Activated naive CD4-positive, alpha-beta T cell treated with Interleukin-2 at 50 U/mL for 16 hours (primary cell): ENCODE data around the gene PTRH2.
"Not testable (repeated sequence)": the region's sequence is repeated elsewhere in the genome, so short reads cannot be mapped to it uniquely, and the experiment has no call there.

Source experiments
- DNase-seq: peaks from one replicate; pipeline ENCODE4 v3.0.0-alpha.2; 2020

Gene PTRH2

GRCh38 chr17:59666235-59666634 is 41.0 kb downstream of the PTRH2 start:
- no peak for DNase-seq

DNA sequence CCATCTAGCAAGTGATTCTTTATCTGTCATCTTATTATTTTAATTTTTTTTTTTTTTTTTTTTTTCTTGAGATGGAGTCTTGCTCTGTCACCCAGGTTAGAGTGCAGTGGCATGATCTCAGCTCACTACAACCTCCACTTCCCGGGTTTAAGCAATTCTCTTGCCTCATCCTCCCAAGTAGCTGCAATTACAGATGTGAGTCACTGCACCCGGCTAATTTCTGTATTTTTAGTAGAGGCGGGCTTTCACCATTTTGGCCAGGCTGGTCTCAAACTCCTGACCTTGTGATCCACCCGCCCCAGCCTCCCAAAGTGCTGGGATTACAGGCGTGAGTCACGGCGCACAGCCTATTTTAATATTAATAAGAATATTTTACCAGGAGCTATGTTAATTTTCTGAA is 50.6 kb downstream of the PTRH2 start:
- DNase-seq, result not testable (repeated sequence)

- DNase-seq, result no peak
These were observed 55.1 kb downstream of the PTRH2 start for GRCh38 chr17:59652119-59652518.

- DNase-seq, result no peak
These were observed 55.9 kb downstream of the PTRH2 start for GRCh38 chr17:59651346-59651745.

- no peak for DNase-seq
These were observed 56.6 kb downstream of the PTRH2 start for GRCh38 chr17:59650642-59651041.

DNA sequence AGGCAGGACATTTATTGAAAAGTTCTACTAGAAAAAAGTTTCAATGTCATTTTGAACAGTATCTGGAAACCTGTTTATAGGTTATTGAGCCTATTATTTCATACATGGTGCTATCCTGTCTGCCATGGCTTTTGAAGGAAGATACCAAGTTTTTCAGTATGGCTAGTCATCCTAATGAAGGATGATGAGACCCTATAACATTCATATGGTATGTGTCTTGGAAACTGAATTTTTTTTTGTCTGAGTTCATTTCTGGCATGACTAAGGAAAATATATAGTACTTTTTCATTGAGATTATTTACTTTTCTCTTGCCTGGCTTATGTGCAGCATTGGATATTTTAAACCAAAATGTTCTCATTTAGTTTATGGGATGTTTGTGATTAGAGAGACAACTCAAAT is 57.3 kb downstream of the PTRH2 start:
- DNase-seq, result no peak
